H1 (cell line): ENCODE measurements around the gene UBAP1L. TPM values are rescaled to one million over a fixed set of nuclear protein-coding genes. Genes with fewer than 3 reads are reported as not detected.
A peak's percentile ranks its signal among the peaks of the same experiment; 100 is the strongest.

Experiments
- CTCF ChIP-seq, 3 experiments: IDR thresholded peaks; 1 replicate in 2 of 3; 2 replicates in 1 of 3; pipeline versions ENCODE4 v1.5.1 to v1.6.1; 2011; ENCODE audit warnings: low read length in 3 of 3, mild to moderate bottlenecking in 3 of 3, inconsistent platforms in 2 of 3, low read depth in 1 of 3, moderate library complexity in 1 of 3; ENCODE audit not compliant: insufficient read depth in 1 of 3; ENCODE audit errors: control extremely low read depth in 1 of 3
- MAX ChIP-seq: IDR thresholded peaks from 2 replicates; pipeline ENCODE4 v1.6.1; 2012; ENCODE audit warnings: inconsistent platforms
- polyA plus RNA-seq, 7 experiments: library from polyadenylated mRNA; depleted of rRNA in 3 of 7; stranded (reverse) in 5 of 7; unstranded in 2 of 7; fragments of >200 nt in 5 of 7; fragments of 200-250 nt in 2 of 7; gene quantifications; 1 replicate in 5 of 7; 2 replicates in 1 of 7; 4 replicates in 1 of 7; pipeline versions ENCODE4 v1.2.1 to v1.2.3, GENCODE V29; 2011 to 2013; ENCODE audit warnings: missing spikeins in 2 of 7, mixed read lengths in 2 of 7
- total RNA-seq: library from RNA; stranded (reverse); fragmentation: NEBNext Ultra II Directional; extraction: Animal tissue kit (Norgen Biotek cat#: 25700); gene quantifications from 2 replicates; pipeline ENCODE4 v1.2.1, GENCODE V29; 2021

UBAP1L gene
- total and polyA plus RNA-seq, 2 of the 8 experiments (the other 6 are each of a cell fraction or from before 2014, with no cell fraction given): 0.67 to 1.7 TPM

GRCh38 chr15:65077981-65078352 is 37.0 kb downstream of the UBAP1L start (continued):
- peak; percentile 77 to 95 (median 86) for TF ChIP-seq CTCF (IDR thresholded peaks at IDR 0.05; ENCODE audit: control extremely low read depth in 1 of 3, insufficient read depth in 1 of 3, low read depth in 1 of 3, low read length in 3 of 3)
- peak; percentile 99 for TF ChIP-seq MAX
